Endothelial cell of umbilical vein (primary cell): Measurements from ENCODE around the gene CCDC57.

Experiments used
- CTCF ChIP-seq, 2 donors: IDR thresholded peaks; 1 replicate in 1 of 2; 2 replicates in 1 of 2; pipeline ENCODE4 v1.5.1; 2011; ENCODE audit warnings: low read length in 2 of 2, mild to moderate bottlenecking in 2 of 2, moderate library complexity in 2 of 2, control low read depth in 1 of 2, inconsistent platforms in 1 of 2, low read depth in 1 of 2; ENCODE audit not compliant: insufficient read depth in 1 of 2; ENCODE audit errors: extremely low read depth in 1 of 2
- EZH2 ChIP-seq: IDR thresholded peaks from 2 replicates; pipeline ENCODE4 v1.6.1; 2012; ENCODE audit warnings: borderline replicate concordance, low read depth, mild to moderate bottlenecking, moderate library complexity, low read length, inconsistent platforms; ENCODE audit not compliant: severe bottlenecking
- FOS ChIP-seq: IDR thresholded peaks from 2 replicates; pipeline ENCODE4 v1.6.1; 2011; ENCODE audit warnings: mild to moderate bottlenecking, low read length, moderate library complexity, borderline replicate concordance; ENCODE audit not compliant: insufficient read depth
- JUN ChIP-seq: IDR thresholded peaks from 2 replicates; pipeline ENCODE4 v1.6.1; 2011; ENCODE audit warnings: borderline replicate concordance, low read depth; ENCODE audit not compliant: insufficient read length, insufficient read depth
- MAX ChIP-seq: IDR thresholded peaks from 2 replicates; pipeline ENCODE4 v1.6.1; 2011; ENCODE audit not compliant: insufficient read depth, insufficient read length
- POLR2A ChIP-seq: IDR thresholded peaks from 2 replicates; pipeline ENCODE4 v1.6.1; 2012; ENCODE audit warnings: low read depth, mild to moderate bottlenecking, control low read depth, low read length
- POLR2AphosphoS5 ChIP-seq: IDR thresholded peaks from 2 replicates; pipeline ENCODE4 v1.6.1; 2012; ENCODE audit warnings: low read depth, mild to moderate bottlenecking, control low read depth, low read length, moderate library complexity; ENCODE audit not compliant: insufficient read depth

- TF ChIP-seq CTCF (IDR thresholded peaks at IDR 0.05; ENCODE audit: extremely low read depth in 1 of 2, insufficient read depth in 1 of 2, low read depth in 1 of 2, low read length in 2 of 2), result no peak
- TF ChIP-seq MAX, result peak; percentile 77
- TF ChIP-seq POLR2A, result peak; percentile 45
- no peak for TF ChIP-seq EZH2
- TF ChIP-seq POLR2AphosphoS5, result no peak
- TF ChIP-seq FOS, result peak; percentile 13
- no peak for TF ChIP-seq JUN
Measured at GRCh38 chr17:82241183-82241925, 28.7 kb upstream of the CCDC57 start.
